Activated naive CD8-positive, alpha-beta T cell treated with anti-CD3 and anti-CD28 coated beads, Interleukin-2, amount 10 ng/mL, durations not matched to agents 7 days and 5 days (primary cell): ENCODE data around the gene C5AR2. TPM values are rescaled to one million over a fixed set of nuclear protein-coding genes. Genes with fewer than 3 reads are reported as not detected.

Experiments
- ATAC-seq: fragments of 150-1000 bp; cut with Tn5 transposase; one replicate; pipeline ENCODE4 v1.10.0; 2021; ENCODE audit warnings: low read depth, moderate library complexity
- POLR2A ChIA-PET: fragments of 350-600 bp; sonication (Branson Sonifier 250); formaldehyde crosslinking; loops from one replicate; lab custom pipeline; 2021; ENCODE audit warnings: antibody characterized with exemption; lab: Charles Lee
- DNase-seq: peaks from one replicate; pipeline ENCODE4 v3.0.0; 2021
- H3K27ac Mint-ChIP-seq: one replicate; pipeline ENCODE4 v1.8.0; 2022; ENCODE audit warnings: mild to moderate bottlenecking, mixed read lengths
- H3K27me3 Mint-ChIP-seq: one replicate; pipeline ENCODE4 v1.8.0; 2022; ENCODE audit warnings: mild to moderate bottlenecking, moderate library complexity, mixed read lengths
- H3K36me3 Mint-ChIP-seq: one replicate; pipeline ENCODE4 v1.8.0; 2021; ENCODE audit warnings: mild to moderate bottlenecking, mixed read lengths
- H3K4me1 Mint-ChIP-seq: one replicate; pipeline ENCODE4 v1.8.0; 2021; ENCODE audit warnings: mixed read lengths
- H3K4me3 Mint-ChIP-seq: one replicate; pipeline ENCODE4 v1.8.0; 2022; ENCODE audit warnings: mild to moderate bottlenecking, moderate library complexity, mixed read lengths
- H3K9me3 Mint-ChIP-seq: one replicate; pipeline ENCODE4 v1.8.0; 2021; ENCODE audit warnings: mixed read lengths
- total RNA-seq, 2 experiments: library from RNA; stranded (reverse); gene quantifications; one replicate each; pipeline ENCODE4 v1.2.3, GENCODE V29; 2021

Gene C5AR2
- total RNA-seq, 2 experiments from 2014 or later, result 0.72 to 0.85 TPM

GRCh38 chr19:47312366-47313006 lies 19.5 kb upstream of the C5AR2 start:
- no peak for ATAC-seq
- peaks cover 9% of the 10 kb centered on the region for H3K27me3 Mint-ChIP-seq
- no peaks in the 10 kb centered on the region for H3K4me1 Mint-ChIP-seq
- POLR2A ChIA-PET, result no interaction called here
- H3K9me3 Mint-ChIP-seq, result no peaks in the 10 kb centered on the region
- H3K36me3 Mint-ChIP-seq, result no peaks in the 10 kb centered on the region
- no peak for DNase-seq
- H3K4me3 Mint-ChIP-seq, result no peak overlapping the region
- no peak overlapping the region for H3K27ac Mint-ChIP-seq

GRCh38 chr19:47313754-47314295 lies 18.1 kb upstream of the C5AR2 start:
- no peak overlapping the region for H3K4me3 Mint-ChIP-seq
- DNase-seq (no peak), ATAC-seq (no peak)
- H3K36me3 Mint-ChIP-seq, result no peaks in the 10 kb centered on the region
- H3K4me1 Mint-ChIP-seq, result no peaks in the 10 kb centered on the region
- H3K27ac Mint-ChIP-seq, result no peak overlapping the region
- H3K27me3 Mint-ChIP-seq, result peaks cover 9% of the 10 kb centered on the region
- POLR2A ChIA-PET, result no interaction called here
- no peaks in the 10 kb centered on the region for H3K9me3 Mint-ChIP-seq

DNA sequence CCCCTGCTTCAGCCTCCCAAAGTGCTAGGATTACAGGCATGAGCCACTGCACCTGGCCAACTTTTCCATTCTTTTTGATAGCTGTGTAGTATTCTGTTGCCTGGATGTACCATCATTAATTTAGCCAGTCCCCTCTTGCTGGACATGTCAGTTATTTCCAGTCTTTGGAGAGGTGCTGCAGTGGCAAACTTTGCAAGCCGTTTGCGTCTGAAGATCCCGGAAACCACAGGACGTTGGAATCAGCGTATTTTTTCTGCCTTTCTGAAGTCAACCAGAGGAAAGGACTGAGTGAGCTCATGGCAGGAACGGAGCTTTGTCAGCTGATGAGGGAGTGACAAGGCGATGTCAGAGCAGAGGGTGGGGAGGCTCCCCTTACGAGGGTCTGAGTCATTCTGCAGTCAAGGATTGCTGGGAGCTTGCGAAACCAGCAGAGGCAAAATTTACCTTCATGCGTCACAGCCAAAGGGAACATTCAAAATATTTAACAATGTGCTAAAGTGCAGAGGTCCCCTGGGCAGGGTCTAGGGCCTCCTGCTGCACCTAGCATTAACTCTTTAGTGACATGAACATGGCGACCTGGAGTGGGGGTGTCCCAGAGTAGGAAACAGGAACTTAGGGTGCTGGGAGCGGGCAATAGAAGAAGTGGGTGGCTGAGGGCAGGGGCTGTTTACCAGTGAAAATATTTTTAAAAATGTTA lies 16.7 kb upstream of the C5AR2 start:
- no peaks in the 10 kb centered on the region for H3K4me1 Mint-ChIP-seq
- H3K9me3 Mint-ChIP-seq, result no peaks in the 10 kb centered on the region
- DNase-seq (no peak), ATAC-seq (no peak)
- H3K27ac Mint-ChIP-seq, result no peak overlapping the region
- no peak overlapping the region for H3K4me3 Mint-ChIP-seq
- H3K27me3 Mint-ChIP-seq, result peaks cover 3% of the 10 kb centered on the region
- no peaks in the 10 kb centered on the region for H3K36me3 Mint-ChIP-seq
- POLR2A ChIA-PET, result no interaction called here

DNA sequence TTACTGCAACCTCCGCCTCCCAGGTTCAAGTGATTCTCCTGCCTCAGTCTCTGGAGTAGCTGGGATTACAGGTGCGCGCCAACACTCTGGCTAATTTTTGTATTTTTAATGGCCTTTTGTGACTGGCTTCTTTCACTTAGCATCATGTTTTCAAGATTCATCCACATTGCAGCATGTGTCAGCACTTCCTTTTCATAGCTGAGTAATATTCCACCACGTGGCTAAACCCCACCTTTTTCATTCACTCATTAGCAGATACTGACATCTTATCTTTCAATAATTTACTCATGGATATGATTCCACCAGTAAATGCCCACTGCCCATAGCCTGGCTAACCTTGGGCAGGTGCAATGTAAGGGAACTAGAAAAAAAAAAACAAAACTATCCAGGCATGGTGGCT lies 15.5 kb upstream of the C5AR2 start:
- no peak overlapping the region for H3K27ac Mint-ChIP-seq
- no peaks in the 10 kb centered on the region for H3K4me1 Mint-ChIP-seq
- no peaks in the 10 kb centered on the region for H3K9me3 Mint-ChIP-seq
- ATAC-seq (no peak), DNase-seq (no peak)
- H3K36me3 Mint-ChIP-seq, result no peaks in the 10 kb centered on the region
- H3K27me3 Mint-ChIP-seq, result peaks cover 3% of the 10 kb centered on the region
- POLR2A ChIA-PET, result interaction anchor here (0.7 kb wide), 1 partner anchor 241 kb away, joined by 3 read pairs; no protein-coding TSS in a partner anchor
- no peak overlapping the region for H3K4me3 Mint-ChIP-seq

- DNase-seq, result no peak
- no peak overlapping the region for H3K4me3 Mint-ChIP-seq
- H3K4me1 Mint-ChIP-seq, result peaks cover 3% of the 10 kb centered on the region
- H3K27ac Mint-ChIP-seq, result no peak overlapping the region
- H3K36me3 Mint-ChIP-seq, result no peaks in the 10 kb centered on the region
- POLR2A ChIA-PET, result no interaction called here
- no peaks in the 10 kb centered on the region for H3K9me3 Mint-ChIP-seq
- H3K27me3 Mint-ChIP-seq, result peaks cover 11% of the 10 kb centered on the region
- ATAC-seq, result no peak
These were observed 11.8 kb upstream of the C5AR2 start for GRCh38 chr19:47319923-47320871.

DNA sequence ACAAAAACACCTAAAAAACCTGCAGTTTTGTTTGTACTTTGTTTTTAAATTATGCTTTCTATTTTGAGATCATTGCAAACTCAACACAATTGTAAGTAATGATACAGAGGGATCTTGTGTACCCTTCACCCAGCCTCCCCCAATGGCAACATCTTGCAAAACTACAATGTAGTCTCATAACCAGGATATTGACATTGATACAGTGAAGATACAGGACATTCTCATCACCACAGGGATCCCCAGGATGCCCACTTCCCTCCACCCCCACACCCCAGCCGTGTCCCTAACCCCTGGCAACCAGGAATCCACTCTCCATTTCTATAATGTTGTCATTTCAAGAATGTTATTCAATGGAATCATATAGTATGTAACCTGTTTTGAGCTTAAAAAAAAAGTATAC lies 10.3 kb upstream of the C5AR2 start:
- DNase-seq (no peak), ATAC-seq (no peak)
- H3K27ac Mint-ChIP-seq, result no peak overlapping the region
- H3K27me3 Mint-ChIP-seq, result peaks cover 11% of the 10 kb centered on the region
- H3K4me1 Mint-ChIP-seq, result peaks cover 3% of the 10 kb centered on the region
- no peaks in the 10 kb centered on the region for H3K9me3 Mint-ChIP-seq
- H3K36me3 Mint-ChIP-seq, result no peaks in the 10 kb centered on the region
- POLR2A ChIA-PET, result no interaction called here
- no peak overlapping the region for H3K4me3 Mint-ChIP-seq

- H3K27ac Mint-ChIP-seq, result no peak overlapping the region
- no peak for DNase-seq
- no peaks in the 10 kb centered on the region for H3K36me3 Mint-ChIP-seq
- H3K4me1 Mint-ChIP-seq, result peaks cover 3% of the 10 kb centered on the region
- POLR2A ChIA-PET, result no interaction called here
- H3K9me3 Mint-ChIP-seq, result no peaks in the 10 kb centered on the region
- ATAC-seq, result no peak
- peaks cover 11% of the 10 kb centered on the region for H3K27me3 Mint-ChIP-seq
- no peak overlapping the region for H3K4me3 Mint-ChIP-seq
These were observed 9.9 kb upstream of the C5AR2 start for GRCh38 chr19:47322058-47322457.

DNA sequence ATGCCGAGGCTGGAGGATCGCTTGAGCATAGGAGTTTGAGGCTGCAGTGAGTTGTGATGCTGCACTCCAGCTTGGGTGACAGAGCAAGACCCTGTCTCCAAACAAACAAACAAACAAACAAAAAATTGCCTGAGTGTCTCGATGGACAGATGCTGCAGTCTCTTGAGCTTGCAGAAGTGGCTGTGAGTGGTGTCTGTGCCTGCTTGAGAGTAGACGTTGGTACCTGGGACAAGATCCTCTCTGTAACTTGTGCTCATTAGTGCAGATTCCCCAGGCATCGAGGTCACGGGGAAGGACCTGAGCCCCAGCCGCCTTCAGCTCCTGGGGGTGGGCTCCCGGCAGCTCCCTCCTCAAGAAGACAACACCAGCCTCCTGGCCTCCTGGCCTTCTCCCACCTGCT lies 8.6 kb upstream of the C5AR2 start:
- Mint-ChIP-seq H3K27ac (no peak overlapping the region), H3K36me3 (no peaks in the 10 kb centered on the region), H3K4me3 (no peak overlapping the region), H3K4me1 (peaks cover 3% of the 10 kb centered on the region), H3K27me3 (peaks cover 11% of the 10 kb centered on the region), H3K9me3 (no peaks in the 10 kb centered on the region)
- ATAC-seq (no peak), DNase-seq (no peak)
- POLR2A ChIA-PET, result interaction anchor here (0.9 kb wide), 1 partner anchor 11 kb away, joined by 3 read pairs; no protein-coding TSS in a partner anchor

- Mint-ChIP-seq H3K27me3 (peaks cover 11% of the 10 kb centered on the region), H3K27ac (no peak overlapping the region), H3K9me3 (no peaks in the 10 kb centered on the region), H3K4me3 (no peak overlapping the region), H3K4me1 (peaks cover 3% of the 10 kb centered on the region), H3K36me3 (no peaks in the 10 kb centered on the region)
- DNase-seq (no peak), ATAC-seq (no peak)
- POLR2A ChIA-PET, result no interaction called here
These were observed 8.1 kb upstream of the C5AR2 start for GRCh38 chr19:47323872-47324271.

DNA sequence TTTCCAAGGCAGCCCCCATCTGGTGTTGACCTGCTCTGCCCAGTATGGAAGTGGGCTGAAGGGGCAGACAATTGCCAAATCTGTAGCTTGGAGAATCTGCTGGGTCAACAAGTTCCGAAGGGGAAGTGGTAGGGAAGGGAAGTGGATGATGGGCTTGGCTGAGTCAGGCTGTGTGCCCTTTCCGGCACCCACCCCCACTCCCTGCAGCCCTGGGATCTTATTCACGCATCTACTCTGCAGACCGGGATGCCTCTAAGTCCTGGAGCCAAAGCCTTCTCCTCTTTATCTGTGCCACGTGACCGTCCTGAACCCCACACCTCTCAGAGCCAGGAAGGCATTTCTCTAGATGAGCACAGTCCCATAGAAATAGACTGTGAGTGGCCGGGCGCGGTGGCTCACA lies 7.5 kb upstream of the C5AR2 start:
- Mint-ChIP-seq H3K27ac (no peak overlapping the region), H3K9me3 (no peaks in the 10 kb centered on the region), H3K4me3 (no peak overlapping the region), H3K27me3 (peaks cover 11% of the 10 kb centered on the region), H3K4me1 (peaks cover 3% of the 10 kb centered on the region), H3K36me3 (no peaks in the 10 kb centered on the region)
- POLR2A ChIA-PET, result no interaction called here
- no peak for DNase-seq
- ATAC-seq, result no peak

DNA sequence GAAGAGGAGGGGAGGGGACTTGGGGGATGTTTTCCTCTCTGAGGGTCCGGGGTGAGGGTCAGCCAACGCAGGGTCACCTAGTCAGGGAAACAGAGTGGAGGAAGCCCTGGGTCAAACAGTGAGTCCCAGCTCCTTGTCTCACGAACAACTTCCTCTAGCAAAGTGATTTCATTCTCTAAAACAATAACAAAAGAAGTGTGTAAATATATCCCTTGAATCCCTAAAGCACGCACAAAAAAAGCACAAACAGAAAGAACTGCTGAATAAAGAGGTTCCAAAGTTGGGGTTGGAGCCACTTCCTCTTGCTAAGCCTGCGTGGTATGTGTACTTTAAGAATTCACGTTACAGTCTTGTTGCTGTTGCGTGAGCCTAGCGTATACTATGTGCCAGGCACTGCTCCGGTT lies 1.5 kb upstream of the C5AR2 start:
- H3K36me3 Mint-ChIP-seq, result no peaks in the 10 kb centered on the region
- ATAC-seq, result peak; percentile 56
- DNase-seq, result no peak
- no peaks in the 10 kb centered on the region for H3K27me3 Mint-ChIP-seq
- POLR2A ChIA-PET, result no interaction called here
- H3K4me3 Mint-ChIP-seq, result no peak overlapping the region
- H3K9me3 Mint-ChIP-seq, result no peaks in the 10 kb centered on the region
- H3K27ac Mint-ChIP-seq, result peak overlapping the region; percentile 16
- peaks cover 4% of the 10 kb centered on the region for H3K4me1 Mint-ChIP-seq

- Mint-ChIP-seq H3K9me3 (no peaks in the 10 kb centered on the region), H3K36me3 (no peaks in the 10 kb centered on the region), H3K4me3 (no peak overlapping the region), H3K4me1 (peaks cover 6% of the 10 kb centered on the region), H3K27ac (no peak overlapping the region), H3K27me3 (no peaks in the 10 kb centered on the region)
- POLR2A ChIA-PET, result no interaction called here
- no peak for DNase-seq
- no peak for ATAC-seq
These were observed 485 bp upstream of the C5AR2 start for GRCh38 chr19:47331490-47331889.
